Upper lobe of right lung (tissue), 1 donor: ENCODE results near the gene PLCE1. TPM values are rescaled to one million over a fixed set of nuclear protein-coding genes. Genes with fewer than 3 reads are reported as not detected.
"Not testable (repeated sequence)": the region's sequence is repeated elsewhere in the genome, so short reads cannot be mapped to it uniquely, and the experiment has no call there.

Experiments
- ATAC-seq: fragments of 200-7000 bp; cut with Tn5 transposase; one replicate; pipeline ENCODE4 v1.9.1; 2020; ENCODE audit warnings: mild to moderate bottlenecking, moderate library complexity
- DNase-seq: peaks from one replicate; pipeline ENCODE4 v3.0.0-alpha.2; 2020
- H3K27ac ChIP-seq: fragments of 200-600 bp; one replicate; pipeline ENCODE4 v1.8.0; 2022
- H3K27me3 ChIP-seq: fragments of 200-600 bp; one replicate; pipeline ENCODE4 v1.8.0; 2022; ENCODE audit warnings: mild to moderate bottlenecking
- H3K36me3 ChIP-seq: fragments of 200-600 bp; one replicate; pipeline ENCODE4 v1.8.0; 2022
- H3K4me1 ChIP-seq: fragments of 200-600 bp; one replicate; pipeline ENCODE4 v1.8.0; 2022
- H3K4me3 ChIP-seq: fragments of 200-600 bp; one replicate; pipeline ENCODE4 v1.8.0; 2022; ENCODE audit warnings: mild to moderate bottlenecking
- H3K9me3 ChIP-seq: fragments of 200-600 bp; one replicate; pipeline ENCODE4 v1.8.0; 2022
- CTCF ChIP-seq: fragments of 200-600 bp; IDR thresholded peaks from one replicate; pipeline ENCODE4 v1.8.0; 2022; ENCODE audit warnings: antibody characterized with exemption
- intact Hi-C: fragments of 100-400 bp; cut with DNase I; formaldehyde crosslinking; loops from one replicate; pipeline ENCODE4 v1.11.0; 2022
- total RNA-seq: library from RNA; stranded (reverse); fragmentation: NEBNext Ultra II Directional; extraction: Animal tissue kit (Norgen Biotek cat#: 25700); gene quantifications from one replicate; pipeline ENCODE4 v1.2.1, GENCODE V29; 2021
- donor health status: DM: no; HTN: yes; CAD: no; lungs with severe emphysema.

PLCE1 gene
- total RNA-seq, 1 donor from 2014 or later, result 14.3 TPM

DNA sequence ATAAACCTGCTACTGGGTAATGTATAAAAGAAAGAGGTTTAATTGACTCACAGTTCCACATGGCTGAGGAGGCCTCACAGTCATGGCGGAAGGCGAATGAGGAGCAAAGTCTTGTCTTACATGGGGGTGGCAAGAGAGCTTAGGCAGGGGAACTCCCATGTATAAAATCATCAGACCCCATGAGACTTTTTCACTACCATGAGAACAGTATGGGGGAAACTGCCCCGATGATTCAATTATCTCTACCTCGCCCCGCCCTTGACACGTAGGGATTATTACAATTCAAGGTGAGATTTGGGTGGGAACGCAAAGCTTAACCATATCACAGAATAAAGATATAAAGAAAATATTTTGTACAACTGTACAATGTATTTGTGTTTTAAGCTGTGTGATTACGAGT lies 39.4 kb upstream of the PLCE1 start:
- no peak for TF ChIP-seq CTCF
- Histone ChIP-seq H3K4me1 (no peaks in the 10 kb centered on the region), H3K36me3 (no peaks in the 10 kb centered on the region), H3K4me3 (no peak overlapping the region), H3K27ac (no peak overlapping the region), H3K9me3 (no peaks in the 10 kb centered on the region), H3K27me3 (no peaks in the 10 kb centered on the region)
- intact Hi-C loops, result no loop called here
- ATAC-seq (no peak), DNase-seq (no peak)

DNA sequence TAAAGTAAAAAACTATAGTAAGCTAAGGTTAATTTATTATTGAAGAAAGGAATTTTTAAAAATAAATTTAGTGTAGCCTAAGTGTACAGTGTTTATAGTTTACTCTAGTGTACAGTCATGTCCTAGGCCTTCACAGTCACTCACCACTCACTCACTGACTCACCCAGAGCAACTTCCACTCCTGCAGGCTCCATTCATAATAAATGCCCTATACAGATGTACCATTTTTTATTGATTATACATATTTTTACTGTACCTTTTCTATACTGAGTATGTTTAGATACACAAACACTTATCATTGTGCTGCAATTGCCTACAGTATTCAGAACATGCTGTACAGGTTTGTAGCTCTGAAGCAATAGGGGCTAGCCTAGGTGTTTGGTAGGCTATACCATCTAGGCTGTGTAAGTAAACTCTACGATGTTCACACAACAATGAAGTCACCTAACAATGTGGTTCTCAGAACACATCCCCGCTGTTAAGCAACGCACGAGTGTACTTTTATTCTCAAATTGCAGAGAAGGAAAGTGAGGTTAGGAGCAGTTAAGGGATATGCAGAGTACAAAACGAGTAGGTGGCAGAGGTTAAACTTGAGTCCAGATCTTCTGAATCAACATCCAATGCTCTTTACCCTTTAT lies 38.9 kb upstream of the PLCE1 start:
- H3K36me3 ChIP-seq, result no peaks in the 10 kb centered on the region

GRCh38 chr10:93958834-93959233 lies 34.9 kb upstream of the PLCE1 start:
- DNase-seq, result no peak
- intact Hi-C loops, result no loop called here
- Histone ChIP-seq H3K4me1 (no peaks in the 10 kb centered on the region), H3K27me3 (no peaks in the 10 kb centered on the region), H3K9me3 (no peaks in the 10 kb centered on the region), H3K4me3 (no peak overlapping the region), H3K27ac (no peak overlapping the region), H3K36me3 (no peaks in the 10 kb centered on the region)
- ATAC-seq, result no peak
- no peak for TF ChIP-seq CTCF

More for the DNA sequence above, 38.9 kb upstream of the PLCE1 start:
- Histone ChIP-seq H3K9me3 (no peaks in the 10 kb centered on the region), H3K27me3 (no peaks in the 10 kb centered on the region), H3K4me3 (no peak overlapping the region), H3K4me1 (no peaks in the 10 kb centered on the region), H3K27ac (no peak overlapping the region)
- no peak for TF ChIP-seq CTCF
- DNase-seq, result no peak
- intact Hi-C loops, result no loop called here
- ATAC-seq, result no peak

DNA sequence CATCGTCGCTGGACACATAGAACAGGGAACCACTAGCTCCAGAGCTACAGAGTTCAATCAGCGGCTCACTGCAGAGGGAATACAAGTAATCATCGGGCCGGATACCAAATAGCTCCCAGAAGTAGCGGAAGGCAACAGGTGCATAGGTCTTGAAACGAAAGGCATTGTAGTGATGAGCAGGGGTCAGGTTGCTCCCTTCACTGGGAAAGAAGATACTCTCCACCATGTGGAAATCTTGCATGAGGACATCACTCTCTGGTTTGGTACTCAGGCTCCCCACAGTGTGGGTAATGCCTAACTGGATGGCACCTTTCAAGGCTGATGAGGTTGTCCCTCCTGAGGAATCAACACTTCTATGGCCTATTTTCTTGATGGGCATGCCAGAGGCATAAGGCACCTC lies 32.7 kb upstream of the PLCE1 start:
- H3K36me3 ChIP-seq, intact Hi-C loops, H3K9me3 ChIP-seq, H3K27me3 ChIP-seq, H3K4me1 ChIP-seq, DNase-seq, H3K27ac ChIP-seq, H3K4me3 ChIP-seq, ATAC-seq: not testable (repeated sequence)

GRCh38 chr10:93962973-93963372 lies 30.8 kb upstream of the PLCE1 start:
- intact Hi-C loops, result no loop called here
- no peak for TF ChIP-seq CTCF
- Histone ChIP-seq H3K36me3 (no peaks in the 10 kb centered on the region), H3K27me3 (no peaks in the 10 kb centered on the region), H3K27ac (no peak overlapping the region), H3K9me3 (no peaks in the 10 kb centered on the region), H3K4me1 (no peaks in the 10 kb centered on the region), H3K4me3 (no peak overlapping the region)
- ATAC-seq, result no peak
- no peak for DNase-seq

DNA sequence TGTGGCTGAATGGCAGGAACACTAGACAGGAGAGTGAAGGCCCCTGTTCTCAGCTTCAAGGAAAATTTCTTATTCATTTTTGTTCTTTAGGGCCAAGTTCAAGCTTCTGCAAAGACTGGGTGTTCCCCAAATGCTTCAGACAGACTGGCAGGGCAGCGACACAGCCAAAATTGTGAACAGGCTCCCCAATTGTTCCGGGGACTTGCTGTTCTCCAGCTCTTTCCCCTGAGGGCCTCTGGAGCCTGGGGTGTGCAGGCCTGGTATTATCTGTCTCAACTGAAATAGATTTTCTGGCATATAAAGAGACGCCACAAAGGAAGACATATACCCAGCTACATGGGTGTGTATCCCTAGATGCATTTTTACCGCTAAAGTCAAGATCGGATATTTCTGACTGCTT lies 30.3 kb upstream of the PLCE1 start:
- no peak for TF ChIP-seq CTCF
- DNase-seq (no peak), ATAC-seq (no peak)
- Histone ChIP-seq H3K4me3 (no peak overlapping the region), H3K9me3 (no peaks in the 10 kb centered on the region), H3K36me3 (no peaks in the 10 kb centered on the region), H3K27me3 (no peaks in the 10 kb centered on the region), H3K27ac (no peak overlapping the region), H3K4me1 (no peaks in the 10 kb centered on the region)
- intact Hi-C loops, result no loop called here
